Endothelial cell (in vitro differentiated cells): Measurements from ENCODE around the gene PNPLA8. TPM values are rescaled to one million over a fixed set of nuclear protein-coding genes. Genes with fewer than 3 reads are reported as not detected.

Experiments
- DNase-seq: peaks from one replicate; pipeline ENCODE4 v3.0.0; 2021; ENCODE audit warnings: low spot score
- H3K27ac Mint-ChIP-seq: one replicate; pipeline ENCODE4 v1.8.0; 2021; ENCODE audit warnings: mixed read lengths, inconsistent platforms; ENCODE audit not compliant: unreplicated experiment
- H3K27me3 Mint-ChIP-seq: one replicate; pipeline ENCODE4 v1.8.0; 2021; ENCODE audit warnings: mild to moderate bottlenecking, moderate library complexity, mixed read lengths, inconsistent platforms; ENCODE audit not compliant: unreplicated experiment
- H3K36me3 Mint-ChIP-seq: one replicate; pipeline ENCODE4 v1.8.0; 2021; ENCODE audit warnings: mild to moderate bottlenecking, low read depth, mixed read lengths, inconsistent platforms; ENCODE audit not compliant: unreplicated experiment
- H3K4me1 Mint-ChIP-seq: one replicate; pipeline ENCODE4 v1.8.0; 2021; ENCODE audit warnings: mild to moderate bottlenecking, mixed read lengths, inconsistent platforms; ENCODE audit not compliant: unreplicated experiment
- H3K4me3 Mint-ChIP-seq: one replicate; pipeline ENCODE4 v1.8.0; 2021; ENCODE audit warnings: mild to moderate bottlenecking, mixed read lengths, inconsistent platforms; ENCODE audit not compliant: unreplicated experiment
- H3K9me3 Mint-ChIP-seq: one replicate; pipeline ENCODE4 v1.8.0; 2021; ENCODE audit warnings: mixed read lengths, inconsistent platforms; ENCODE audit not compliant: unreplicated experiment
- total RNA-seq: library from RNA; stranded (reverse); fragmentation: NEBNext Ultra II Directional; extraction: Animal tissue kit (Norgen Biotek cat#: 25700); gene quantifications from one replicate; pipeline ENCODE4 v1.2.1, GENCODE V29; 2021; ENCODE audit not compliant: unreplicated experiment
- TF ChIP-seq, protein P1 (sequence below): fragments of 200-600 bp; sonication (generic); IDR thresholded peaks from one replicate; pipeline ENCODE4 v1.5.0; 2021; ENCODE audit warnings: antibody characterized with exemption; ENCODE audit not compliant: unreplicated experiment

Gene PNPLA8
- total RNA-seq, 1 donor from 2014 or later: 15.6 TPM

GRCh38 chr7:108499566-108499965, 26.4 kb downstream of the PNPLA8 start:
- no peaks in the 10 kb centered on the region for H3K4me1 Mint-ChIP-seq
- no peaks in the 10 kb centered on the region for H3K9me3 Mint-ChIP-seq
- DNase-seq: no peak
- no peaks in the 10 kb centered on the region for H3K36me3 Mint-ChIP-seq
- TF ChIP-seq, protein P1, sequence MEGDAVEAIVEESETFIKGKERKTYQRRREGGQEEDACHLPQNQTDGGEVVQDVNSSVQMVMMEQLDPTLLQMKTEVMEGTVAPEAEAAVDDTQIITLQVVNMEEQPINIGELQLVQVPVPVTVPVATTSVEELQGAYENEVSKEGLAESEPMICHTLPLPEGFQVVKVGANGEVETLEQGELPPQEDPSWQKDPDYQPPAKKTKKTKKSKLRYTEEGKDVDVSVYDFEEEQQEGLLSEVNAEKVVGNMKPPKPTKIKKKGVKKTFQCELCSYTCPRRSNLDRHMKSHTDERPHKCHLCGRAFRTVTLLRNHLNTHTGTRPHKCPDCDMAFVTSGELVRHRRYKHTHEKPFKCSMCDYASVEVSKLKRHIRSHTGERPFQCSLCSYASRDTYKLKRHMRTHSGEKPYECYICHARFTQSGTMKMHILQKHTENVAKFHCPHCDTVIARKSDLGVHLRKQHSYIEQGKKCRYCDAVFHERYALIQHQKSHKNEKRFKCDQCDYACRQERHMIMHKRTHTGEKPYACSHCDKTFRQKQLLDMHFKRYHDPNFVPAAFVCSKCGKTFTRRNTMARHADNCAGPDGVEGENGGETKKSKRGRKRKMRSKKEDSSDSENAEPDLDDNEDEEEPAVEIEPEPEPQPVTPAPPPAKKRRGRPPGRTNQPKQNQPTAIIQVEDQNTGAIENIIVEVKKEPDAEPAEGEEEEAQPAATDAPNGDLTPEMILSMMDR: no peak
- no peak overlapping the region for H3K27ac Mint-ChIP-seq
- no peaks in the 10 kb centered on the region for H3K27me3 Mint-ChIP-seq
- no peak overlapping the region for H3K4me3 Mint-ChIP-seq

DNA sequence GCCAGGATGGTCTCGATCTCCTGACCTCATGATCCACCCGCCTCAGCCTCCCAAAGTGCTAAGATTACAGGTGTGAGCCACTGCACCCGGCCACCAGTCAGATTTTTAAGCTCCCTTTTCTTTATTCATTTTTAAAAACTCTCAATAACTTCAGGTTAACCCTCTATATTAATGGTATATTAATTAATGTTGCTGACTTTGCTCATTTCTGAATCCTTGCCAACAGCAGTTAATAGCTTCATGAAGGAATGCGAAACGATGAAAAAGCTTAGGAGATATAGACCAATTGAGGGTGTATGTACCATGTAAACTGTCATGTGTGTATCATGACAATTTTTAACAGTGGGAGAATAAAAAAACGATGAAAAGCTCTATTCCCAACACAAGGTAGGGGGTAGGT, 27.5 kb downstream of the PNPLA8 start:
- H3K4me3 Mint-ChIP-seq: no peak overlapping the region
- no peak for DNase-seq
- H3K27me3 Mint-ChIP-seq: no peaks in the 10 kb centered on the region
- TF ChIP-seq, protein P1: no peak
- H3K27ac Mint-ChIP-seq: no peak overlapping the region
- H3K4me1 Mint-ChIP-seq: no peaks in the 10 kb centered on the region
- H3K36me3 Mint-ChIP-seq: no peaks in the 10 kb centered on the region
- H3K9me3 Mint-ChIP-seq: no peaks in the 10 kb centered on the region

GRCh38 chr7:108497082-108497725, 28.7 kb downstream of the PNPLA8 start:
- Mint-ChIP-seq H3K27ac (peak overlapping the region; percentile 37), H3K4me3 (no peak overlapping the region), H3K36me3 (no peaks in the 10 kb centered on the region), H3K4me1 (no peaks in the 10 kb centered on the region), H3K27me3 (no peaks in the 10 kb centered on the region), H3K9me3 (no peaks in the 10 kb centered on the region)
- peak; percentile 51 for DNase-seq
- TF ChIP-seq, protein P1: peak; percentile 91

GRCh38 chr7:108492742-108493141, 33.2 kb downstream of the PNPLA8 start:
- TF ChIP-seq, protein P1: no peak
- Mint-ChIP-seq H3K4me3 (no peak overlapping the region), H3K4me1 (peaks cover 10% of the 10 kb centered on the region), H3K9me3 (no peaks in the 10 kb centered on the region), H3K27ac (no peak overlapping the region), H3K36me3 (no peaks in the 10 kb centered on the region), H3K27me3 (no peaks in the 10 kb centered on the region)
- DNase-seq: no peak

DNA sequence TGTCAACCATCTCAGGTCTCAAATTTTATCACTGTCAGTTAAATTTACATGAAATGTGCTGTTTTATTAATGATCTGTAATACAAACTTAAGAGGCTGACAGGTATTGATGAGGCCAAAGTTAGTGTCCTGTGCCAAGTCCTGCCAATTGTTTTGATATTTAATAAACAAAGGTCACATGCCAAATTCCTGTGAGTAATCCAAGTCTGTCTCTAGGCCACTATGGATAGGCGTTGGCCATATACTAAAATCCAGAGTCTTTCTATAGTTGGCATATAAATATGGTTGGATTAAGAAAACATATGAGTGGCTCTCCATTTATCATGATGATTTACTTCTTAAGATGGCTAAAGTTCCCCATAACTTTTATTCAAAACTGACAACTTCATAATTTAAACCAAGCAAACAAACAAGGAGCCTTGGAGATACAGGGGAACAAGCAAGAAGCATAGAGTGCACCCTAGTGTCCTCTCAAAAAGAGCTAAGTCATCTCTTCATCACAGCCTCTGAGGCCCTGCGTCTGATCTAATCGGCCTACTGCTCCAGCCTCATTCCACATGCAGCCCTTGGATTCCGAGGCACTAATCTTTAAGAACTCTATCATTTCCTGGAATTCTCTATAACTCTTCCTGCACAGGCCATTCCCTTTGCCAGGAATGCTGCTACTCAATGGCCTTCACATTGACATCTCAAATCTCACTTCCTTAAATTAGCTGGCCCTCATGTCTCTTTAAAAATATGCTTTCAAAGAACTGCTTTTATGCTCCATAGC, 37.0 kb downstream of the PNPLA8 start:
- Mint-ChIP-seq H3K4me3 (no peak overlapping the region), H3K27me3 (no peaks in the 10 kb centered on the region), H3K36me3 (no peaks in the 10 kb centered on the region), H3K4me1 (peaks cover 10% of the 10 kb centered on the region), H3K27ac (no peak overlapping the region), H3K9me3 (no peaks in the 10 kb centered on the region)
- no peak for DNase-seq
- TF ChIP-seq, protein P1: no peak
